HG03575 (cell line): Measurements from ENCODE around the gene CEP152.

ENCODE experiments used
- ATAC-seq: cut with Tn5 transposase; IDR thresholded peaks from one replicate; pipeline ENCODE4 v1.9.1; 2021; ENCODE audit not compliant: unreplicated experiment, insufficient number of reproducible peaks, low FRiP score; ENCODE audit errors: extremely low read depth

Gene CEP152

GRCh38 chr15:48782911-48783310 is 28.0 kb downstream of the CEP152 start:
- ATAC-seq = no peak

GRCh38 chr15:48781481-48782081 is 29.3 kb downstream of the CEP152 start:
- no peak for ATAC-seq

- ATAC-seq = no peak
These were observed 29.9 kb downstream of the CEP152 start for GRCh38 chr15:48781017-48781416.

GRCh38 chr15:48778331-48778730 is 32.5 kb downstream of the CEP152 start:
- ATAC-seq = no peak

- ATAC-seq = no peak
These were observed 33.1 kb downstream of the CEP152 start for GRCh38 chr15:48777645-48778330.

GRCh38 chr15:48775546-48775945 is 35.3 kb downstream of the CEP152 start:
- no peak for ATAC-seq

GRCh38 chr15:48774484-48774883 is 36.4 kb downstream of the CEP152 start:
- no peak for ATAC-seq

GRCh38 chr15:48766196-48766595 is 44.7 kb downstream of the CEP152 start:
- ATAC-seq = no peak

- no peak for ATAC-seq
These were observed 45.8 kb downstream of the CEP152 start for GRCh38 chr15:48765022-48765421.

- ATAC-seq = no peak
These were observed 49.3 kb downstream of the CEP152 start for GRCh38 chr15:48761393-48762158.

- no peak for ATAC-seq
These were observed 50.9 kb downstream of the CEP152 start for GRCh38 chr15:48759921-48760320.

- no peak for ATAC-seq
These were observed 53.2 kb downstream of the CEP152 start for GRCh38 chr15:48757661-48758060.

- ATAC-seq = no peak
These were observed 56.9 kb downstream of the CEP152 start for GRCh38 chr15:48754011-48754410.

GRCh38 chr15:48751595-48751994 is 59.3 kb downstream of the CEP152 start:
- no peak for ATAC-seq

- ATAC-seq = no peak
These were observed 62.3 kb downstream of the CEP152 start for GRCh38 chr15:48748535-48748934.

- ATAC-seq = no peak
These were observed 77.3 kb downstream of the CEP152 start for GRCh38 chr15:48733615-48734014.

GRCh38 chr15:48730506-48730905 is 80.4 kb downstream of the CEP152 start:
- no peak for ATAC-seq

GRCh38 chr15:48723969-48724368 is 86.9 kb downstream of the CEP152 start:
- no peak for ATAC-seq

- ATAC-seq = no peak
These were observed 87.9 kb downstream of the CEP152 start for GRCh38 chr15:48722764-48723661.
